Measurements from ENCODE around the gene RALGPS1.

- no peak for TF ChIP-seq BHLHE40 (IDR thresholded peaks at IDR 0.05; ENCODE audit: borderline replicate concordance)
- no peak for TF ChIP-seq NFRKB (IDR thresholded peaks at IDR 0.05)
Measured at GRCh38 chr9:127128341-127129072, 213.9 kb downstream of the RALGPS1 start.

Data from HEK293T (cell line).